GM18505 (cell line): ENCODE results near the gene PCDHAC1.

Experiments
- ATAC-seq: cut with Tn5 transposase; IDR thresholded peaks from one replicate; pipeline ENCODE4 v1.9.1; 2021; ENCODE audit not compliant: unreplicated experiment
- POLR2A ChIP-seq: IDR thresholded peaks from 4 replicates; pipeline ENCODE4 v1.6.1; 2011; ENCODE audit warnings: borderline replicate concordance; ENCODE audit not compliant: insufficient read depth, insufficient read length; ENCODE audit errors: extremely low read depth

The PCDHAC1 gene

DNA sequence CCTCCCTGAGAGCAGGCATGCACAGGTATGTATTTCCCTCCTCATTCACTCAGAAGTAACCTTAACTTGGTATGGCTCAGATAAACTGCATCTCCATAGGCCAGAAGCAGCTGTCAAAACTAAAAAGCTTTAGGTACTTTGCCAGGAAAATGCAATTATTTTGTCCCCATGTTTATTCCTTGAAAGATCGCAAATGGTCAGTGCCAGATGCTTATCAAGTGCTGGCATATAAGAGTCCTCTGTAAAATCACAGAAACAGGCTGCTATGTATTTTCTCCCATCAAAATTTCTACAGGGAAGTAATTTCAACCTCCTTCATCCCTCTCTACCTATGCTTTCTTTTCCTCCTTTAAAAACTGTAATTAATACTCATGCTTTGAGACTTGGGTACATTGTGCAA, 52.9 kb downstream of the PCDHAC1 start:
- TF ChIP-seq POLR2A = no peak
- ATAC-seq = no peak
